ENCODE results near the gene NOTUM.
A peak's percentile ranks its signal among the peaks of the same experiment; 100 is the strongest.

Gene NOTUM

GRCh38 chr17:81976332-81977210 lies 15.6 kb upstream of the NOTUM start:
- no peak for DNase-seq

- DNase-seq = no peak
Measured at GRCh38 chr17:81973432-81973831, 12.4 kb upstream of the NOTUM start.

GRCh38 chr17:81968850-81969812 lies 8.1 kb upstream of the NOTUM start:
- no peak for DNase-seq

- no peak for DNase-seq
Measured at GRCh38 chr17:81968396-81968745, 7.4 kb upstream of the NOTUM start.

GRCh38 chr17:81967533-81968395 lies 6.8 kb upstream of the NOTUM start:
- DNase-seq = peak; percentile 96

- no peak for DNase-seq
Measured at GRCh38 chr17:81967244-81967532, 6.2 kb upstream of the NOTUM start.

GRCh38 chr17:81966343-81967243 lies 5.6 kb upstream of the NOTUM start:
- peak; percentile 71 to 85 for DNase-seq

- DNase-seq = no peak
Measured at GRCh38 chr17:81964081-81964849, 3.3 kb upstream of the NOTUM start.

- no peak for DNase-seq
Measured at GRCh38 chr17:81962499-81963441, 1.8 kb upstream of the NOTUM start.

GRCh38 chr17:81961521-81962498 lies 823 bp upstream of the NOTUM start:
- no peak for DNase-seq

- no peak for DNase-seq
Measured at GRCh38 chr17:81960130-81960958, 643 bp downstream of the NOTUM start.

- peak in 1 of 2 experiments; percentile 29 for DNase-seq
Measured at GRCh38 chr17:81959362-81960129, 1.4 kb downstream of the NOTUM start.

- DNase-seq = peak in 1 of 2 experiments; percentile 23
Measured at GRCh38 chr17:81958633-81959342, 2.2 kb downstream of the NOTUM start.

GRCh38 chr17:81957691-81958432 lies 3.1 kb downstream of the NOTUM start:
- no peak for DNase-seq

All from Kasumi-1 (cell line).